KG1 (cell line): ENCODE measurements around the gene ANTXRL.
"Not testable (repeated sequence)": the region's sequence is repeated elsewhere in the genome, so short reads cannot be mapped to it uniquely, and the experiment has no call there.

Experiments used
- DNase-seq: peaks from one replicate; lab custom pipeline; 2025; lab: John Stamatoyannopoulos, UW

Gene ANTXRL

DNA sequence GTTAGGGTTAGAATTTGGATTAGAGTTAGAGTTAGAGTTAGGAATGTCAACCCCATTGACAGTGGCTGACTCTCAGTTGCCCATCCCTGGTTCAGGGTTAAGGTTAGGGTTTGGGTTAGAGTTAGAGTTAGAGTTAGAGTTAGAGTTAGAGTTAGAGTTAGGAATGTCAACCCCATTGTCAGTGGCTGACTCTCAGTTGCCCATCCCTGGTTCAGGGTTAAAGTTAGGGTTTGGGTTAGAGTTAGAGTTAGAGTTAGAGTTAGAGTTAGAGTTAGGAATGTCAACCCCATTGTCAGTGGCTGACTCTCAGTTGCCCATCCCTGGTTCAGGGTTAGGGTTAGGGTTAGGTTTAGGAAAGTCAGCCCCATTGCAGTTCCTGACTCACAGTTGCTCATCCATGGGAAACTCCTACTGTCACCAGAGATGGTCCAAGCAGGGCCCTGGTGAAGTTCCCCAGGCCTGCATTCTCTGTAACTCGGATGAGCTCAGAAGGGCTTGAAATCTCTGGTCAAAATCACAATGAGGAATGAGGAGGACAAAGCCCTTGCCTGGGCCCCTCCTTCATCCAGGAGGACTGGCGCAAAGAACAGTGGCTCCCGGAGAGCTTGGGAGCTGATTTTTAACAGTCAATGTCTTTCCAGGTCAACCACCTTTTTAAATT is 8.7 kb downstream of the ANTXRL start:
- not testable (repeated sequence) for DNase-seq

DNA sequence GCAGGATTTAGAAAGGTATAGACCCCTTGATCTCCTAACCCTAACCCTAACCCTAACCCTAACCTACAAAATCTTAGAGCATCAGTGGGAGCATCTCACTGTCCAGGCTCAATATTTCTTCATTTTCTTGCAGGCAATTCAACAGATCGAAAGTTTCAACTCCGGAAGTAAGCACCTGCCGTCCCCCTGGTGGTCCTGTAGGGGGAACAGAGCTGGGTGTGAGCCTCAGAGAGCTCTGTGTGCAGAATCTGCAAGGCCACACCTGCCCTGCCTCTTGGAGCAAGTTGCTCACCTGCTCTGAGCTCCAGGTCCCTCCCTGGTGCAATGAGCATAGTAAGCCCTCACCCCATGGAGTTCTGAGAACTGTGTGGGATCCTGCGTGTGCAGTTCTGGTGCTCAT is 9.3 kb downstream of the ANTXRL start:
- not testable (repeated sequence) for DNase-seq

DNA sequence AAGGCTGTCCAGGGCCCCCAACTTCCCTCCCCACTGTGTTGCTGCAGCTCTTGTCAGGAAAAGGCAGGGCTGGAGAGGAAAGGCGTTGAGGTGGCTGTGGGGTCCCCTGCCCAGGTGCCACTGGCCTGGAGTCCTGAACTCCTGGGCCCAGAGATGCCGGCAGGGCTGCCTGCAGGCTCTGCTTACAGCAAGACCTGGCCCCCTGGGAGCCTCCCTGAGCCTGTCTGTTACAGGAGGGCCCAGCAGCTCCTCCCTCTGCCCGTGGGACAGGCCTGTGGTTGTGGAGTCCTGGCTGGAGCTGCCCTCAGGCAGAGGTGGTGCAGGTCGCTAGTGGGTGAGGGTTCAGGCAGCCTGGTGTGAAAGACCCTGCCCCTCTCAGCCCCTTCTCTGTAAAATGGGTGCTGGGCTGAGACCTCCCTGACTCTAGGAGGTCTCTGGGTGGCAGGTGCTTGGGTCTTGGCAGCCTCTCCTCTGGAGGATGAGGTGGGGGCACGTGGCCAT is 9.9 kb downstream of the ANTXRL start:
- no peak for DNase-seq

DNA sequence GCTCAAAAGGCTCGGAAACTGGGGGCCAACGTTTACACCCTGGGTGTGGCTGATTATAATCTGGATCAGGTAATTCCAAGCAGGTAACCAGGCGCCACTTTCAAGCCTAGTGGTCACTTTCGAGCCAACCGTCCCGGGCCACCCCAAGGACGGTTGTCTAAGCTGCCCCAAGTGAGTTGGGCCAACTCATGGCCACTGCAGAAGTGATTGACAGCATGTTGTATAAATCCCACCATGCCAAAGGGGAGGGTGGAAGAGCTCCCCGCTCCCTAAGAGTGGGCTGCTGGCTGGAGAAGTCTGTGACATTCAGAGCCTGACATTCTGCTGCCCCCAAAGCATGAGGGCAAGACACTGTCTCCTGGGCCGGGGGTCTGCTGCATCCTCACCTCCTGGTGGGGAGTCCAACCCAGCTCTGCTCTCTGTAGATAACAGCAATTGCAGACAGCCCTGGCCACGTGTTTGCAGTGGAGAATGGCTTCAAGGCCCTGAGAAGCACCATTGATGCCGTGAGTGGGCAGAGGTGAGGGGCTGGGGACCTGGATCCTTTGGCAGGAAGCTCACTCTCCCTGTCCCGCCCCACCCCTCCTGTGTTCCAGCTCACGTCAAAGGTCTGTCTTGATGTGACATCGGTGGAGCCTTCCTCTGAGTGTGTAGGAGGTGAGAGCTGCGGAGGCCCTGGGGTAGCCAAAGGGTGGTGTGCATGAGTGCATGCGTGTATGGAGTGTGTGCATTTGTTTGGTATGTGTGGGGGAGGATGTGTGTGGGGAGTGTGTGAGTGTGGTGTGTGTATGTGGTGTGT is 10.8 kb downstream of the ANTXRL start:
- no peak for DNase-seq

DNA sequence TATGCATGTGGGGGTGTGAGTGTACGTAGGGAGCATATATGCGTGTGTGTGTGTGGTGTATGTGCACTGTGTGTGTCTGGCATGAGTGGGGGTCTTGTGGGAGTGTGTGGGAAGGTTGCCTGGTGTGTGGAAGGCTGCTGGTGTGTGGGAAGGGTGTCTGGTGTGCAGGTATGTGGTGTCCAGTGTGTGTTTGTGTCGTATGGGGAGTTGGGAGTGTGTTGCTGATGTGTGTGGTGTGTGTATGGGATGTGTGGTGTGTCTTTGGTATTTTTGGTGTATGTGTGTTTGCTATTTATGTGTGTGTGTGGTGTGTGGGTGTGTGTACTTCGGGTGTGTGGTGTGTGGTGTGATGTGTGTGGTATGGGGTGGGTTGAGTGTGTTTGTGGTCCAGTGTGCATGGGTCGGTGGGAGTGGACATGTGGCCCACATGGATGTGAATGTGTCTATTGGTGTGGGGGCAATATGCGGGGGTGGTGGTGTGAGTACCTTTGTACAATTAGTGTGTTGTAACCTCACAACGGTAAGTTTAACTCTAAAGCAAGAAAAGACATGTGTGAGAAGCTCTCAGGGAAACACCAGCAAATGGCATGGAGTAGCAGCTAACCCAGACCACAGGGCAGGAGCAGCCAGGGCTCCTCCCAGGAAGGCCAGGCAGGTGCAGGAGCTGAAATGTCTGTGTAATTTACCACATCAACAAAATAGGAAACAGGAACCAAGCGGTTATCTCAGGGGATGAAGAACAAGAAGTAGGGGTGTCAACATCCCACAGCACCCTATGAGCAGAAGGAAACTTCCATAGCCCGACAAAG is 11.9 kb downstream of the ANTXRL start:
- DNase-seq = no peak

DNA sequence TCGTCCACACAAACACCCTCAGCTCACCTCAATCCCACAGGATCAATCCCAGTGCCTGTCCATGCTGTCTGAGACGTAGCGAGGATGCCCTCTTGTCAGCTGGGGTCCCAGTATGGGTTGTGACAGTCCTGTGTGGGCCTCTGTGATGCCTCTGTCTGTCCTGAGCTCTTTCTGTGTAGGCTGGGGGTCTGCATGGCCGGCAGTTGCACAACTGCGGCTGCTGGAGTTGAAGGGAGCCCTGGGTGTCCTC is 12.4 kb downstream of the ANTXRL start:
- DNase-seq = no peak

DNA sequence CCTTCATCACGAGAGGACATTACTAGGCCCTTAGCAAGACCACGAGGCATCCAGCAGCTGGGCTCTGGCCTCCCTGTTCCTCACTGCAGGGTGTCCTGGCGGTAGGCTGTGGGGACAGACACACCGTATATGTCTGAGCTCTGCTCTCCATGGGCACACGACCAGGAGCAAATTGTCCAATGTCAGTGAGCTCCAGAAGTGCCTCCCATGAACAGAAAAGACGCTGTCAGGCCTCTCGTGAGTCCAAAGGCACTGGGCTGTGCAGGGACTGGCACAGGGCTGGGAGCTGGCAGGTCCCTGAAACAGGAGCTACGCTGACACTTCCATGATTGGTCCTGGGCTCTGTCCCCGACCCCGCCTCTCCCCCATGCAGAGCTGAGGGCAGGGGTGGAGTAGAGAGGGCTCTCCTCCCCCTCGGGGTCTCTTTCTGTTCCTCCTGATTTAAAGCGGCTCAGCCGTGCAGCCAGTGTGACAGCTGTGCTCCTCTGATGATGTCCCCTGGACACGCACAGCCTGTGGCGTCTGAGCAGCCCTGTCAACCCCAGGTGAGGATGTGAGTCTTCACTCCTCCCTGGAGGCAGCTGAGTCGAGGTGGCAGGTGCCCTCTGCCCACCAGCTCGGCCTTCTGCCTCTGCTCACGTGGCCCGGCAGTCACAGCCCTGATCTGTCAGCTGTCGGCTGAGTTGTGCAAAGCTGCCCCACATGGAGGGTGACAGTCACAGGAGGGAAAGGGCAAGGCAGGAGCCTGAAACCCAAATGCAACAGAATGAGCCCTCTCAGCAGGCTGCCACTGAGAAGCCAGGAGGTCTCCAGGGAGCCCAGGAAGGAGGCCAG is 13.0 kb downstream of the ANTXRL start:
- no peak for DNase-seq

DNA sequence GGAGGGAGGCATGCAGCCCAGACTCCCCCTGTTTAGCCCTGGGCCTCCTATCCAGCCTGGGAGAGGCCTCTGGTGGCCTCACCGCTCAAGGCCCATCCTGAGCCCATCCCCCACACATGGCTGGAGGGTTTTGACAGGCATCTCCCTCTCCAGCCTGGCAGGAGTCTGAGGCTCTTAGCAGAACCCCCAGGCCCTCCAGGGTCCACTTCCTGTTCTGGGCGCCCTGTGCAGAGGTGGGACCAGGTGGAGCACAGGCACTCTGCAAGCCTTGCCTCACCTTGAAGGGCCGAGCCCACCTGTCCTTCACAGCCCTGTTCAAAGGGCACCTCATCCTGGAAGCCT is 13.5 kb downstream of the ANTXRL start:
- DNase-seq = not testable (repeated sequence)

DNA sequence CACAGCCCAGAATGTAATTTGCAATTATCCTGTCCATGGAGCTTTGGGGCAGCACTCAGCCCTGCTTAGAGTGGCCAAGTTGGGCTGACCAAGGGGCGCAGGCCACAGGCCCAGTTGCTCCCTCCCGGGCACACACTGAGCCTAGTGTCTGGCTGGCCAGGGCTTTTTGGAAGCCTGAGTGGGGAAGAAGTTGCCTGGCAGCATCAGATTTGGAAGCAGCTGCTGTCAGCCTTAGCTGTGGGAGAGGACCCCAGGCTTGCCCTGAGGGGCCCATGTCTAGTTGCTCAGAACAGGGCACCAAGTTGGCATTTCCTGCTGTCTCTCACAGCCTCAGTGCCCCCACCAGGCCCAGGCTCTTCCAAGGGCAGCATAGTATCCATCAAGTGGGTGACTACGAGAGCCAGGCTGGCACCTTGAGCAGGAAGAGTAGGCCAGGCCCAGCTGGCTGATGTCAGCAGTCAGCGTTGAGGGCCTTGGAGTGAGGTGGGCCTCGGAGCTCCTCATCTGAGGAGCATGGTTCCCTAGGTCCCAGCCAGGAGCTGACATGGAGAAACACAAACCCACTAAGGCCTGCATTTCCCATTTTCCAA is 14.4 kb downstream of the ANTXRL start:
- DNase-seq = no peak

DNA sequence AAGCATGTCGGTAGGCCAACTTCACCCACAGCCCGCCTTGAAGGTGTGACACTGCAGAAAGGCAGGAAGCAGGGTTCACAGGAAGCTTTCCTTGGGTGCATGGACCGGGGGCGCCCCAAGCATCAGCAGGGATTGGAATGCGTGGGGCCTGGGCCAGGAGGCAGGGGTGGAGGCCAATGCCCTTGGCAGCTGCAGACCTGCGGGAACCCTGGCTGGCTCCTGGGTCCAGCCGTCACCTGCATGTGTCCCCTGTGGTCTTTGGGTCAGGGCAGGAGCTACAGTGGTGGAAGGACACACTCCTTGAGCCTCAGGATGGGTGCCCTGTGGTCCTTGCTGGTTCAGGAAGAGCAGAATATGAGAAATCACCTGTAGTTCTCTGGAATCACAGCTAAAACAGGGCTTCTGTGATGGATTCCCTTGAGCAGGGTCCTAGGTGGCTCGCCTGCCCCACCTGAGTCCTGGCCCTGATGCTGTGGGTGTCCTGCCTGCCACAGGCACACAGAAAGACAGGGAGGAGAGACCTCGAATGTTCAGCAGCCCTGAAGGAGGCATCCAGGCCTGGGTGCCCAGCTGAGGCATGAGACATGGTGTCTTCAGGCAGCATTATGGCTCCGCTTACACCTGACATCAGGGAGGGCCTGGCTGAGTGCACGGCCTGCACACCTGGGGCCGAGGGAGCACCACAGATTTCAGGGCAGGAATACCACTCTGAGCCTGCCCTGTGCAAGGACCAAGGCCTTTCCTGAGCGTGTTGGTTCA is 15.1 kb downstream of the ANTXRL start:
- DNase-seq = no peak

DNA sequence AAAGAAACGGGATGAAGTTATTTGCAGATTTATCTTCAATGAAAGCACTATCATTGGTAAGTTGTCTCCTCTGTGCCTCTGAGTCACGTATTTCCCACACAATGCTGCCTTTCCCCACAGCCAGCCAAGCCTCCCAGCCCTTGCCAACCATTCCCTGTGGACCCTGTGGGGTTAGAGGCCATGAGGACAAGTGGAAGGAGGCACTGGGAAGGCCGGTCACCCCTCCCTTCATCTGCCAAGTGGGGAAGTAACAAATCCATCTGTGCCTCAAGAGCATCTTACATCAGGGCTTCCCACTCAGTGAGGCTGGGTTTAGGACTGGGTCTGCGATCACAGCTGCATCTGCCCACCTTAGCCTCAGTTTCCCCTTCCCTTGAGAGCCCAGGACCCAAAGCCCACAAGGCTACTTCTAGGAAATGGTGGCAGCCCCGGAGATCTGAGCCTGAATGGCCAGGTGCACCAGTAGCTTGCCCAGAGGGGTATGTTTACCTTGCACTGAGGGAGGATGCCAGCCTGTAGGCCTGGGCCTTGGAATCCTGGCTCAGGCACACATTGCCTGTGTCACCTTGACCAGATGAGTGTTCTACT is 16.1 kb downstream of the ANTXRL start:
- not testable (repeated sequence) for DNase-seq

DNA sequence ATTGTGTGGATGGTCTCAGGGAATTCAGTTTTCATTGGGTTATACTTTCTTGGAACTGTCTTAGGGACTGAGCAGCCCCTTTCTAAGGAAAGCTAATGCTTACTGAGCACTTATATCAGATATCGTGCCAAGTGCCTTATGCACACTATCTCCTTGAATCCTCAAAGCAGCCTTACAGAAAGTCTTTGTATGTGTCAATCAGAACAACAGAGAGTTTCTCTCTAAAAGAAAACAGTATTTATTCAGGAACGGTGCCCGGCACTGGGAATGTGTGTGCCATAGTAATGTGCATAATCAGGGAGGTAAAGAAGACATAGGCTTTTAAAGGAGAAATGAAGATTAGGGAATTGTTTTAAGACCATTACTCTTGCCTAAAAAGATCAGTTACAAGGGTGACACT is 17.3 kb downstream of the ANTXRL start:
- no peak for DNase-seq

DNA sequence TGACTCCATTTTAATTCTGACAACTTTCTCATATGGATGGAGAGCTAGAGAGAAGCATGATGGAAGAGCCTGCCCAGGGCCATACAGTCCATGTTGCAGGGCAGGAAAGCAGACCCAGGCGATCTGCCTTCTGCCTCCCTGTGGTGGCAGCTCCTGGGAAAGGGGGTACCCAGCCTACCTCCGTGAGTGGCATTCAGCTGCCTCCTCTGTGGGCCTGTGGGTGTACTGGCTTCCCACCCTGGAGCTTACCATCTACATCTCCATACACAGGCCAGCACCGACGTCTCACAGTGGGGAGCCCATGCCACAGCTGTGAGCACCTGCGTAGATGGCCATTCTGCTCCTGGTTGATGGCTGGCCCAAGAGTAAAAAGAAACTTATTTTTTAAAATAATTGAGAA is 17.9 kb downstream of the ANTXRL start:
- not testable (repeated sequence) for DNase-seq

DNA sequence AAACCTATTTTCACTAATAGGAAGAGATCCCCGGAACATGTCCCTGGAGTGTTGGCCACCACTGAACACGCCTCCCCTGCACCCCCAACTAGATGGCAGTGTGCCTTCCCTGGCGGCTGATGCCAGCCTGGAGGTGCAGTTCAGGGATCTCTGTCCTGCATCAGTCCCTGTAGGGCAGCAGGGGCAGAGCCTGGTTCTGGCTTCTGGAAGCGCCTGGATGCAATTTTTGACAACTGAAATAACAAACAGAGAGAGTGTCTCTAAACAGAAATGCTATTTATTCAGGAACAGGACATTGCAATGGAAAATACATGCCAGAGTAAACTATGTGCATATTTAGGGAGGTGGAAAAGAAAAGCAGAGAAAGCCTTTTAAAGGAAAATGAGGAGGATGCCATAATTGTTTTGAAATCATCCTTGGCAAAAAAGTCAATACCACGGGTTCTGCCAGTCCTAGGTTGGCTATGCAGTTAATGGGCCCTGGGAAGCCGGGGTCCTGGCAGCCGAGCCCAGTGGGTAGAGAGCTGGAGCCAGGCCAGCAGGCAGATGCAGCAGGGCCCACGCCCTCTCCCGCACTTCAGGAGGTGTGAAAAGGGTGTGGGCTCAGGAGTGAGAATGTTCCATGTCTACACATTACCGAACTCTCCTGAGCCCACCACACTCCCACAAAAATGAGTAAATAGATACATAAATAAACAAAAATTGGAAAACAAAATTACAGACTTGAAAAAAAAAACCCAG is 18.5 kb downstream of the ANTXRL start:
- DNase-seq = no peak

DNA sequence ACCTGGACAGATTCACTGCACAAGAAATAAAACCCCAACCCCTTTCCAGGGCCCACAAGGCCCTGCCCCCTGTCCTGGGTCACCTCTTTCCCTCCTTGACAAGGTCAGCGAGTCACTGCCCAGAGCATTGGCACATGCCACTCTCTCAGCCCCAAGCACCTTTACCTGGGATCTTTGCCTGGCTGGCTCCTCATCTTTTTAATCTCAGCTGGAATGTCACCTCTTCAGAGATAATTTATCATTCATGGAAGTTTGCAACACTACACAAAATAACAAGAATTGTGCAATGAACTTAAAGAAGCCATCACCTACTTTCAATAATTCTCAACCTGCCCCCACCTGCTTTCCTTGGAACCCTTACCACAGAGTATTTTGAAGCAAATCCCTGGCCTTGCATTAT is 19.2 kb downstream of the ANTXRL start:
- no peak for DNase-seq

DNA sequence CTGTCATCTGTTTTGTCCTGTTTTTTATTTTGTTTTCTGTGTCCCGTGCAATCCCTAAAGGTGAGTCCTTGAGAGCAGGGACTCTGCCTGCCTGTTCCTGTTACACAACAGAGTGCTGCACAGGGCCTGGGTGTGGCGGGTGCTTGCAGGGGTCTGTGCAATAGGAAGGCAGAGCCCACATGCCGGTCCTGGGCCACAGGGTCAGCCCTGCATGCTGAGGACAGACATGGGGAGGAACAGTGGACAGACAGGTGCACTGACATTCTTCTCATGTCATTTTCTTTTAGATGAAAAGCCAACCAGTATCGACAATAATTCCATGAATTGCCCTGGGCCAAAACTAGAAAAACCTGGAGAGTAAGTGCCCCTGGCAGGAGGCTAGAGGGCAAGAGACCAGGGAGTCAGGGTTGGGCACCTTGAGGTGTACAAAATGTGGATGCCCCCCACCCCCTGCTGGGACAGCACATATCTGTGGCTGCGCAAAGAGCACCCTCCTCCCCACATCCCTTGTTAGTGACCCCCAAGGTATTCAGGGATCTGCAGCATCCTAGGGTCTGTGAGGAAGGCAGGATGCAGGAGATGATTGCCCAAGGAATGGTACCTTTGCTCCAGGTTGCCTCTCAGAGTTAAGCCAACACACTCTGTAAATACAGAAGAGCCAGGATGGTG is 19.9 kb downstream of the ANTXRL start:
- no peak for DNase-seq

DNA sequence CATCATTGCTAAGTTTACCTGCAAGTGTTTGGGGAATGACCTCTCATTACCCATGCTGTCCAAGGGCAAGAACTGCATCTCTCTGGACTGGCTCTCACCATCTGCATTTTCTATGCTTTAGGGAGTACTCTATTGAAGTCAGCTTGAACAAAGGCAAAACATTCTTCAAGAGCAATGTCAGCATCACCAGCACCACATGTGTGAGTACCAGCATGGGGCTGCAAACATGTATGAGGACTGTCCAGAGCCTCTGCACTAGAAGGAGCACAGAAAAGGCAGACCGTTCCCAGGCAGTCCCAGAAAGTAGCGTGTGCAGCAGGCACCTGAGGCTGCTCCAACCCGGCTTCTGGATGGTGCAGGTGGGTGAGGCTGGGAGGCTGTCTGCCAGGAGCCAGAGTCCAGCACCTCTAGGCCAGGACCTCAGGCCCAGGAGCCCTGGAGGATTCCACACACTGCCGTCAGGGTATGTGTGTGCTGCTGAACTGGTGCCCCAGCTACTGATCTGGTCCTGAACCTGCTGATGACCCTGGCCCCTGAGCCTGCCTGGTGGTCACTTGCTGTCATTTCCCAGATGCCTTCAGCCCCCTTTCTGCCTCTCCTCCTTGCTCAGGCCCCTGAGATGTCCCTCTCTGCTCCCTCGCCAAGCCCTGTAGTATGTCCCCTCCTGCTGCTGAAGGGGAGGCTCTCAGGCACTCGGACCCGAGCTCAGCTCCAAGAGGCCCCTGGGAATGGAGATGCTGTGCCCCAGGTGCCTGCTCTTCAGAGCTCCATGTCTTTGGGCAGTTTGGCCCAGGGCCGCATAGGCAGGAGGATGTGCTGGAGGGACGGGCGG is 20.7 kb downstream of the ANTXRL start:
- DNase-seq = no peak

DNA sequence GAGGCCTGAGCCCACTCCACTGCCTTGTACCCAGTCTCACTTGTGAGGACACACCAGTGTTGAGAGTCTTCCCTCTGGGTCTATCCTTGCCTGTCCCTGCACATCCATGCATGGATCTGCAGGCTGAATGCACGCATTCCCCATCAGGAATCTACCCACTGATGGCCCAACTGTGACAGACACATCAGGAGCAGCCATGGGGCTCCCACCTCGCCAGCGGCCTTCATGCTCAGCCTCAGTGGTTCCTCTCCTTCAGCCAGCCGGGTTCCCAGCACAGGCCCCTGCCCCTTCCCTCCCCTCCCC is 21.3 kb downstream of the ANTXRL start:
- no peak for DNase-seq
